SJSA1 (cell line): Measurements from ENCODE around the gene RALY. TPM values are rescaled to one million over a fixed set of nuclear protein-coding genes. Genes with fewer than 3 reads are reported as not detected.
A peak's percentile ranks its signal among the peaks of the same experiment; 100 is the strongest.

ENCODE experiments used
- DNase-seq, 2 experiments: peaks; one replicate each; pipeline ENCODE4 v3.0.0-alpha.2; 2015 to 2020; ENCODE audit warnings: low spot score in 2 of 2, low read depth in 1 of 2
- H3K27ac ChIP-seq: fragments of 250-450 bp; sonication (Bioruptor Pico); 2 replicates; pipeline ENCODE4 v1.5.1; 2020; ENCODE audit warnings: mild to moderate bottlenecking, moderate library complexity
- H3K27me3 ChIP-seq: fragments of 250-450 bp; sonication (Bioruptor Pico); replicated peaks from 2 replicates; pipeline ENCODE4 v1.5.1; 2020; ENCODE audit warnings: mild to moderate bottlenecking, moderate library complexity
- H3K36me3 ChIP-seq: fragments of 250-450 bp; sonication (Bioruptor Pico); 2 replicates; pipeline ENCODE4 v1.5.1; 2020; ENCODE audit warnings: mild to moderate bottlenecking
- H3K4me1 ChIP-seq: fragments of 250-450 bp; sonication (Bioruptor Pico); replicated peaks from 2 replicates; pipeline ENCODE4 v1.6.1; 2021; ENCODE audit warnings: mild to moderate bottlenecking
- H3K4me3 ChIP-seq: fragments of 250-450 bp; sonication (Bioruptor Pico); 2 replicates; pipeline ENCODE4 v1.5.1; 2020; ENCODE audit warnings: mild to moderate bottlenecking
- H3K9me3 ChIP-seq: fragments of 250-450 bp; sonication (Bioruptor Pico); replicated peaks from 2 replicates; pipeline ENCODE4 v1.5.1; 2020; ENCODE audit warnings: mild to moderate bottlenecking
- total RNA-seq: library from RNA; depleted of rRNA; stranded (reverse); fragments of >200 nt; shearing (Covaris generic); gene quantifications from 2 replicates; pipeline ENCODE4 v1.2.3, GENCODE V29; 2014

Gene RALY
- total RNA-seq, 1 experiment from 2014 or later, result 160 TPM

DNA sequence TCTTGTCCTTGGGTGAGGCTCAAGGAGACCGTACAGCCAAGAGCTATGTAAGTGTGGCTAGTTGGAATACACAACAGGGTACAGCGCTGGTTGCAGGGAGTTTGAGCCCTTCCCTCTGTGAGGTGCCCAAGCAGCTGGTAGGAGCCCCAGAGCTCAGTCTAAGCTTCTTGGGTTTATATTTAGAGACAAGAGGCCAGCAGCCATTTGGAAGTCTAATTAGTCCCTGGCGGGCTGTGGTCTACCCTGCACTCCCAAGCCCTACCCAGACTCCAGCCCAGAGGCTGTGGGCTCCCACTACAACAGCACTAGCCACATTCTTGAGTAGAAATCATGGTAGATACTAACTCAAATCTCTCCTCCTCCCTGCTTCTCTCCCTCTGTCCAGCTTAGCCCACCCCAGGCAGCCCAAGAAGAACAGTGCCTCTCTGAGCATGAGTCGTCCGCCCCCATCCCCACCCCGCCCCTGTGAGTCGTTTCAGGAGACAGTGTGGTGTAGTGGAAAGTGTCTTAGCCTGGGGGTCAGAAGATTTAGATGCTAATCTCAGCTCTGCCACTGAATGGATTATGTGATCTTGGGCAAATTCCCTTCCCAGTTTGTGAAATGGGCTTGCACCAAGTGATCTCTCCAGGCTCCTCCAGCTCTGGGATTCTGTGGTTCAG lies 80.5 kb downstream of the RALY start:
- Histone ChIP-seq H3K4me3 (no peak overlapping the region), H3K36me3 (peaks cover 65% of the 10 kb centered on the region), H3K27me3 (no peaks in the 10 kb centered on the region), H3K27ac (no peak overlapping the region), H3K9me3 (no peaks in the 10 kb centered on the region), H3K4me1 (no peaks in the 10 kb centered on the region)
- DNase-seq, result no peak

DNA sequence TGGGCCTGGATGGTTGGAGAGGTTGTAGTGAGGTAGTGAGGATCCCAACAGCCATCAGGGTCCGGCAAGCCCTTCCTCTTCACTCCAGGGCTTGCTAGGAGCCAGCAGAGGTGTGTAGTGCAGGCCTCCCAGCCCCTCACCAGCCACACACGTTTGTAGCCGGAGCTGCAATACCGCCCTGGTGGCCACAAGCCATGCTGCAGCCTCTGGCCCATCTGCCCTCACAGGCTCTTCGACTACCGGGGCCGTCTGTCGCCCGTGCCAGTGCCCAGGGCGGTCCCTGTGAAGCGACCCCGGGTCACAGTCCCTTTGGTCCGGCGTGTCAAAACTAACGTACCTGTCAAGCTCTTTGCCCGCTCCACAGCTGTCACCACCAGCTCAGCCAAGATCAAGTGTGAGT lies 81.9 kb downstream of the RALY start:
- Histone ChIP-seq H3K27ac (no peak overlapping the region), H3K9me3 (no peaks in the 10 kb centered on the region), H3K36me3 (peaks cover 77% of the 10 kb centered on the region)

GRCh38 chr20:34076952-34077351 lies 83.2 kb downstream of the RALY start:
- no peak for DNase-seq
- no peaks in the 10 kb centered on the region for H3K4me1 ChIP-seq
- H3K4me3 ChIP-seq, result no peak overlapping the region
- H3K36me3 ChIP-seq, result peaks cover 87% of the 10 kb centered on the region
- H3K27ac ChIP-seq, result no peak overlapping the region
- H3K27me3 ChIP-seq, result no peaks in the 10 kb centered on the region
- no peaks in the 10 kb centered on the region for H3K9me3 ChIP-seq

More for the DNA sequence above, 81.9 kb downstream of the RALY start:
- no peak overlapping the region for H3K4me3 ChIP-seq
- no peak for DNase-seq
- no peaks in the 10 kb centered on the region for H3K4me1 ChIP-seq
- H3K27me3 ChIP-seq, result no peaks in the 10 kb centered on the region

DNA sequence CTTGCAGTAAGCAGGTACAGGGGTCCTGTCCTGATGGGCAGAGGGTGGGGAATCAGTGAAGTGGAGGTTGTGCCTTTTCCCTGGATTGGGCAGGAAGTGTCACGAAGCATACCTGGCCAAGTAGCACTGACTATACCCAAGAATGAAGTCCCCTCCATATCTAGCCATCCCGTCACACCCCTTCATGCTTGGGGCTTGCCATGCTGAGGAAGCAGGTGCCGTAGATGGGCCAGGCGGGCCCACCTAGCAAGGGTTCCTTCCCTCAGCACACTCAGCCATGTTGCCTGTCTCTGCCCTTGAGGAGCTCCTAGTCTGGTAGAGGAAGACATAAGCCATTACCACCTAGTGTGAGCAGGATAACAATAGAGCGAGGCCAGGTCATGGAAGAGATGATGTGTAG lies 84.8 kb downstream of the RALY start:
- Histone ChIP-seq H3K27ac (no peak overlapping the region), H3K36me3 (peaks cover 92% of the 10 kb centered on the region), H3K27me3 (no peaks in the 10 kb centered on the region), H3K4me3 (no peak overlapping the region), H3K4me1 (0 out of 2 replicates have a peak, but pooled peaks cover 2% of the 10 kb centered on the region), H3K9me3 (no peaks in the 10 kb centered on the region)
- no peak for DNase-seq

- H3K9me3 ChIP-seq, result no peaks in the 10 kb centered on the region
- no peak overlapping the region for H3K27ac ChIP-seq
- H3K4me1 ChIP-seq, result 0 out of 2 replicates have a peak, but pooled peaks cover 3% of the 10 kb centered on the region
- H3K36me3 ChIP-seq, result peaks cover 93% of the 10 kb centered on the region
- H3K27me3 ChIP-seq, result no peaks in the 10 kb centered on the region
- H3K4me3 ChIP-seq, result no peak overlapping the region
- DNase-seq, result no peak
Measured at GRCh38 chr20:34079818-34080217, 86.1 kb downstream of the RALY start.

GRCh38 chr20:34082232-34082887 lies 88.6 kb downstream of the RALY start:
- H3K27ac ChIP-seq, result no peak overlapping the region
- no peak for DNase-seq
- H3K4me3 ChIP-seq, result no peak overlapping the region
- peaks cover 90% of the 10 kb centered on the region for H3K36me3 ChIP-seq
- 0 out of 2 replicates have a peak, but pooled peaks cover 3% of the 10 kb centered on the region for H3K4me1 ChIP-seq
- no peaks in the 10 kb centered on the region for H3K27me3 ChIP-seq
- no peaks in the 10 kb centered on the region for H3K9me3 ChIP-seq

DNA sequence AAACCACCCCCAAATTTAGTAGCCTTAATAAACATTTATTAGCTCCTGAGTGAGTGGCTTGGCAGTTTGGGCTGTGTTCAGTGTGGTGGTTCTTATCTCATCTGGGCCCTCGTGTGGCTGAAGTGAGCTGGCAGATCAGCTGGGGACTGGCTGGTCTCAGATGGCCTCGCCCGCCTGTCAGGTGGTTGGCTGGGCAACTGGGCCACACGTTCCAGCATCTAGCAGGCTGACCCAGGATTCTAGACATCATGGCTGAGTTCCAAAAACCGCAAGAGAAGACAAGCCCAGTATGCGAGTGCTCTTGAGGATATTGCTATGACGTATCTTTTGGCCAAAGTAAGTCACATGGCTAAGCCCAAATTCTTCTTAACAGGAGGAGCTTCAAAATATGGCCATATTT lies 89.4 kb downstream of the RALY start:
- Histone ChIP-seq H3K4me3 (no peak overlapping the region), H3K27me3 (no peaks in the 10 kb centered on the region), H3K27ac (no peak overlapping the region), H3K36me3 (peaks cover 87% of the 10 kb centered on the region), H3K4me1 (0 out of 2 replicates have a peak, but pooled peaks cover 3% of the 10 kb centered on the region), H3K9me3 (no peaks in the 10 kb centered on the region)
- DNase-seq, result peak in 1 of 2 experiments; percentile 57

- Histone ChIP-seq H3K9me3 (no peaks in the 10 kb centered on the region), H3K4me3 (no peak overlapping the region), H3K27me3 (no peaks in the 10 kb centered on the region), H3K36me3 (peaks cover 87% of the 10 kb centered on the region), H3K27ac (no peak overlapping the region), H3K4me1 (0 out of 2 replicates have a peak, but pooled peaks cover 3% of the 10 kb centered on the region)
- DNase-seq, result no peak
Measured at GRCh38 chr20:34083781-34084180, 90.1 kb downstream of the RALY start.

DNA sequence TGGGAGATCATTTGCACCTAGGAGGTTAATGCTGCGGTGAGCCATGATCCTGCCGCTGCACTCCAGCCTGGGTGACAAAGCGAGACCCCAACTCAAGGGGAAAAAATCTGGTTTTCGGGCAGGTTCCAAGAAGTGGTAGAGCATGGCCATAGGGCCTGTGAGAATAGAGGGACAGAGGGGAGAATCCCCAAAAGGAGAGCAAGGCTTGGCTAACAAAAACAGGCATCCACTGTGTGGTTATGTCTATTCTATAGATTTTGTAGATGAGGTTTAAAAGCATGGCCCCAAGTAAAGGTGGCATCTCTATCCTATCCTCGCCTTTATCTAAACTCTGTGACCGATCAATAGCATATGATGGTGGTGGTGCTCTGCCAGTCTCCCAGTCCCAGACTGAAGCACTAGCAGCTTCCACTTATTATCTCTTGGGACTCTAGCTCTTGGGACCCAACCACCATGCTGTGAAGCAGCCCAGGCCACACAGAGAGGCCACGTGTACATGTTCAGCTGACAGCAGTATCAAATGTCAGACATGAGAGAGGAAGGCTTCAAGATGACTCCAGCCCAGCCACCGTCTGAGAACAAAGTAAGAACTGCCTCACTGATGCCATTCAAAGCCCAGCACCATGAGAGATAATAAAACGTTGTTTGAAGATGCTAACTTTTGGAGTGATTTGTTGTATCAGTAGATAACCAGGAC lies 90.7 kb downstream of the RALY start:
- Histone ChIP-seq H3K9me3 (no peaks in the 10 kb centered on the region), H3K4me1 (0 out of 2 replicates have a peak, but pooled peaks cover 3% of the 10 kb centered on the region), H3K27ac (no peak overlapping the region), H3K27me3 (no peaks in the 10 kb centered on the region), H3K4me3 (no peak overlapping the region), H3K36me3 (peaks cover 88% of the 10 kb centered on the region)
- DNase-seq, result no peak

GRCh38 chr20:34085544-34086040 lies 91.9 kb downstream of the RALY start:
- Histone ChIP-seq H3K9me3 (no peaks in the 10 kb centered on the region), H3K27ac (no peak overlapping the region), H3K4me3 (no peak overlapping the region), H3K36me3 (peaks cover 89% of the 10 kb centered on the region), H3K4me1 (0 out of 2 replicates have a peak, but pooled peaks cover 3% of the 10 kb centered on the region), H3K27me3 (no peaks in the 10 kb centered on the region)
- DNase-seq, result no peak

GRCh38 chr20:34088305-34089174 lies 94.8 kb downstream of the RALY start:
- Histone ChIP-seq H3K36me3 (peaks cover 89% of the 10 kb centered on the region), H3K9me3 (no peaks in the 10 kb centered on the region), H3K27me3 (no peaks in the 10 kb centered on the region), H3K4me3 (no peak overlapping the region), H3K27ac (no peak overlapping the region), H3K4me1 (0 out of 2 replicates have a peak, but pooled peaks cover under 1% of the 10 kb centered on the region)
- DNase-seq, result no peak

DNA sequence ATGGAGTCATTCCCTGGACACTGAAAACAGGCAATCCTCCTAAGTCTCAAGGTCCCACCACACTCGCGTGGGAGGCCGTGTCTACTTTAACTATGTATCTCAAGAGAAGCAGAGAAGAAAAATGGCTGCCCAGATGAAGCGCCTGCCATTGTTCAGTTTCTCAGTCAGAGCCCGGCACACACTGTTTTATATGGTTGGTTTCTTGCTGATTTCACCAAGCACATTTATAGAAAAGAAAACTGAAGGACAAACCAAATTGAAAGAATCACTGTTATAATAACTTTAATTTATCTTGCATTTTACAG lies 95.4 kb downstream of the RALY start:
- H3K4me1 ChIP-seq, result no peaks in the 10 kb centered on the region
- H3K9me3 ChIP-seq, result no peaks in the 10 kb centered on the region
- H3K36me3 ChIP-seq, result peaks cover 91% of the 10 kb centered on the region
- H3K4me3 ChIP-seq, result no peak overlapping the region
- H3K27me3 ChIP-seq, result no peaks in the 10 kb centered on the region
- no peak overlapping the region for H3K27ac ChIP-seq
- DNase-seq, result no peak

- no peak for DNase-seq
- Histone ChIP-seq H3K4me1 (no peaks in the 10 kb centered on the region), H3K36me3 (peaks cover 92% of the 10 kb centered on the region), H3K9me3 (no peaks in the 10 kb centered on the region), H3K27ac (no peak overlapping the region), H3K27me3 (no peaks in the 10 kb centered on the region), H3K4me3 (no peak overlapping the region)
Measured at GRCh38 chr20:34089655-34090345, 96.1 kb downstream of the RALY start.
